ENCODE data around the gene IL6. TPM values are rescaled to one million over a fixed set of nuclear protein-coding genes. Genes with fewer than 3 reads are reported as not detected.

Gene IL6
- total RNA-seq, 2 experiments from 2014 or later = not detected

DNA sequence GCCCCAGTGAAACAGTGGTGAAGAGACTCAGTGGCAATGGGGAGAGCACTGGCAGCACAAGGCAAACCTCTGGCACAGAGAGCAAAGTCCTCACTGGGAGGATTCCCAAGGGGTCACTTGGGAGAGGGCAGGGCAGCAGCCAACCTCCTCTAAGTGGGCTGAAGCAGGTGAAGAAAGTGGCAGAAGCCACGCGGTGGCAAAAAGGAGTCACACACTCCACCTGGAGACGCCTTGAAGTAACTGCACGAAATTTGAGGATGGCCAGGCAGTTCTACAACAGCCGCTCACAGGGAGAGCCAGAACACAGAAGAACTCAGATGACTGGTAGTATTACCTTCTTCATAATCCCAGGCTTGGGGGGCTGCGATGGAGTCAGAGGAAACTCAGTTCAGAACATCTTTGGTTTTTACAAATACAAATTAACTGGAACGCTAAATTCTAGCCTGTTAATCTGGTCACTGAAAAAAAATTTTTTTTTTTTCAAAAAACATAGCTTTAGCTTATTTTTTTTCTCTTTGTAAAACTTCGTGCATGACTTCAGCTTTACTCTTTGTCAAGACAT is 574 bp upstream of the IL6 start:
- no peaks in the 10 kb centered on the region for H3K36me3 Mint-ChIP-seq (ENCODE audit: low read depth)
- ATAC-seq (ENCODE audit: poor library complexity) (peak; percentile 87), DNase-seq (peak; percentile 14 to 77 (median 29))
- intact Hi-C loops (cut with DNase I, micrococcal nuclease) = loop anchor here (1.0 to 10.0 kb wide), 4 partner anchors 69 to 622 kb away; no protein-coding TSS in a partner anchor
- no peaks in the 10 kb centered on the region for H3K9me3 Mint-ChIP-seq
- peaks cover 18% of the 10 kb centered on the region for H3K4me1 Mint-ChIP-seq (ENCODE audit: low read depth)
- TF ChIP-seq, protein P1, sequence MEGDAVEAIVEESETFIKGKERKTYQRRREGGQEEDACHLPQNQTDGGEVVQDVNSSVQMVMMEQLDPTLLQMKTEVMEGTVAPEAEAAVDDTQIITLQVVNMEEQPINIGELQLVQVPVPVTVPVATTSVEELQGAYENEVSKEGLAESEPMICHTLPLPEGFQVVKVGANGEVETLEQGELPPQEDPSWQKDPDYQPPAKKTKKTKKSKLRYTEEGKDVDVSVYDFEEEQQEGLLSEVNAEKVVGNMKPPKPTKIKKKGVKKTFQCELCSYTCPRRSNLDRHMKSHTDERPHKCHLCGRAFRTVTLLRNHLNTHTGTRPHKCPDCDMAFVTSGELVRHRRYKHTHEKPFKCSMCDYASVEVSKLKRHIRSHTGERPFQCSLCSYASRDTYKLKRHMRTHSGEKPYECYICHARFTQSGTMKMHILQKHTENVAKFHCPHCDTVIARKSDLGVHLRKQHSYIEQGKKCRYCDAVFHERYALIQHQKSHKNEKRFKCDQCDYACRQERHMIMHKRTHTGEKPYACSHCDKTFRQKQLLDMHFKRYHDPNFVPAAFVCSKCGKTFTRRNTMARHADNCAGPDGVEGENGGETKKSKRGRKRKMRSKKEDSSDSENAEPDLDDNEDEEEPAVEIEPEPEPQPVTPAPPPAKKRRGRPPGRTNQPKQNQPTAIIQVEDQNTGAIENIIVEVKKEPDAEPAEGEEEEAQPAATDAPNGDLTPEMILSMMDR (IDR thresholded peaks at IDR 0.05) = peak; percentile 68
- POLR2A ChIA-PET = no interaction called here
- no peak overlapping the region for H3K27ac Mint-ChIP-seq
- H3K27me3 ChIP-seq (ENCODE audit: control insufficient read depth in 1 of 2, insufficient read depth in 2 of 2, low read length in 2 of 2) = peaks cover 10 to 11% of the 10 kb centered on the region in 2 experiments
- peaks cover 22% of the 10 kb centered on the region for H3K4me1 ChIP-seq (ENCODE audit: insufficient read depth, low read length)
- peaks cover 42% of the 10 kb centered on the region for H3K27me3 Mint-ChIP-seq
- H3K9me3 ChIP-seq (ENCODE audit: control insufficient read depth in 1 of 2, insufficient read depth in 1 of 2, low read length in 2 of 2) = peaks cover 0 to 5% of the 10 kb centered on the region in 2 experiments
- H3K27ac ChIP-seq (ENCODE audit: low read depth in 1 of 2, low read length in 2 of 2) = no peak overlapping the region
- H3K36me3 ChIP-seq (ENCODE audit: insufficient read depth, low read length) = no peaks in the 10 kb centered on the region
- H3K4me3 ChIP-seq (ENCODE audit: low read length) = no peak overlapping the region
- CTCF ChIA-PET = interaction anchor here (1.1 to 1.8 kb wide), 3 partner anchors 11 to 329 kb away, joined by 3 to 9 read pairs (median 4); no protein-coding TSS in a partner anchor
- peak overlapping the region; percentile 67 for H3K4me3 Mint-ChIP-seq

DNA sequence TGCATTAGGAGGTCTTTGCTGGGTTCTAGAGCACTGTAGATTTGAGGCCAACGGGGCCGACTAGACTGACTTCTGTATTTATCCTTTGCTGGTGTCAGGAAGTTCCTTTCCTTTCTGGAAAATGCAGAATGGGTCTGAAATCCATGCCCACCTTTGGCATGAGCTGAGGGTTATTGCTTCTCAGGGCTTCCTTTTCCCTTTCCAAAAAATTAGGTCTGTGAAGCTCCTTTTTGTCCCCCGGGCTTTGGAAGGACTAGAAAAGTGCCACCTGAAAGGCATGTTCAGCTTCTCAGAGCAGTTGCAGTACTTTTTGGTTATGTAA is 675 bp downstream of the IL6 start:
- peaks cover 22% of the 10 kb centered on the region for H3K4me1 ChIP-seq (ENCODE audit: insufficient read depth, low read length)
- peaks cover 45% of the 10 kb centered on the region for H3K27me3 Mint-ChIP-seq
- DNase-seq = no peak
- H3K4me3 Mint-ChIP-seq = no peak overlapping the region
- H3K4me3 ChIP-seq (ENCODE audit: low read length) = no peak overlapping the region
- H3K9me3 ChIP-seq (ENCODE audit: control insufficient read depth in 1 of 2, insufficient read depth in 1 of 2, low read length in 2 of 2) = peaks cover 0 to 5% of the 10 kb centered on the region in 2 experiments
- TF ChIP-seq, protein P1 (IDR thresholded peaks at IDR 0.05) = no peak
- H3K9me3 Mint-ChIP-seq = no peaks in the 10 kb centered on the region
- ChIA-PET POLR2A (interaction anchor here (1.2 kb wide), 1 partner anchor 31 kb away, joined by 4 read pairs; no protein-coding TSS in a partner anchor), CTCF (interaction anchor here (1.6 kb wide), 1 partner anchor 168 kb away, joined by 4 read pairs; no protein-coding TSS in a partner anchor)
- no peaks in the 10 kb centered on the region for H3K36me3 Mint-ChIP-seq (ENCODE audit: low read depth)
- ATAC-seq (ENCODE audit: poor library complexity) = no peak
- peaks cover 18% of the 10 kb centered on the region for H3K4me1 Mint-ChIP-seq (ENCODE audit: low read depth)
- intact Hi-C loops (cut with DNase I, micrococcal nuclease) = loop anchor here (5.0 to 10.0 kb wide), 2 partner anchors 330 to 623 kb away; no protein-coding TSS in a partner anchor
- no peaks in the 10 kb centered on the region for H3K36me3 ChIP-seq (ENCODE audit: insufficient read depth, low read length)
- H3K27me3 ChIP-seq (ENCODE audit: control insufficient read depth in 1 of 2, insufficient read depth in 2 of 2, low read length in 2 of 2) = peaks cover 10 to 11% of the 10 kb centered on the region in 2 experiments
- H3K27ac Mint-ChIP-seq = no peak overlapping the region
- no peak overlapping the region for H3K27ac ChIP-seq (ENCODE audit: low read depth in 1 of 2, low read length in 2 of 2)

DNA sequence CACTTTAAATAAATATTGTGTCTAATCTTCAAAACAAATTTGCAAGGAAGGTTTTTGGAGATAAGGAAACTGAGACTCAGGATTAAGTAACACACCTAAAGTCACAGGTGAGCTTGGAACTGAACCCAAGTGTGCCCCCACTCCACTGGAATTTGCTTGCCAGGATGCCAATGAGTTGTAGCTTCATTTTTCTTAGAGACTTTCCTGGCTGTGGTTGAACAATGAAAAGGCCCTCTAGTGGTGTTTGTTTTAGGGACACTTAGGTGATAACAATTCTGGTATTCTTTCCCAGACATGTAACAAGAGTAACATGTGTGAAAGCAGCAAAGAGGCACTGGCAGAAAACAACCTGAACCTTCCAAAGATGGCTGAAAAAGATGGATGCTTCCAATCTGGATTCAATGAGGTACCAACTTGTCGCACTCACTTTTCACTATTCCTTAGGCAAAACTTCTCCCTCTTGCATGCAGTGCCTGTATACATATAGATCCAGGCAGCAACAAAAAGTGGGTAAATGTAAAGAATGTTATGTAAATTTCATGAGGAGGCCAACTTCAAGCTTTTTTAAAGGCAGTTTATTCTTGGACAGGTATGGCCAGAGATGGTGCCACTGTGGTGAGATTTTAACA is 1.5 kb downstream of the IL6 start:
- Mint-ChIP-seq H3K27ac (no peak overlapping the region), H3K4me3 (no peak overlapping the region), H3K4me1 (ENCODE audit: low read depth) (peaks cover 18% of the 10 kb centered on the region), H3K9me3 (no peaks in the 10 kb centered on the region), H3K36me3 (ENCODE audit: low read depth) (no peaks in the 10 kb centered on the region), H3K27me3 (peaks cover 50% of the 10 kb centered on the region)
- POLR2A ChIA-PET = interaction anchor here (1.2 kb wide), 1 partner anchor 32 kb away, joined by 4 read pairs; no protein-coding TSS in a partner anchor
- TF ChIP-seq, protein P1 (IDR thresholded peaks at IDR 0.05) = peak; percentile 14
- Histone ChIP-seq H3K4me3 (ENCODE audit: low read length) (no peak overlapping the region), H3K4me1 (ENCODE audit: insufficient read depth, low read length) (peaks cover 22% of the 10 kb centered on the region), H3K27me3 (ENCODE audit: control insufficient read depth in 1 of 2, insufficient read depth in 2 of 2, low read length in 2 of 2) (peaks cover 10 to 11% of the 10 kb centered on the region in 2 experiments), H3K27ac (ENCODE audit: low read depth in 1 of 2, low read length in 2 of 2) (no peak overlapping the region), H3K36me3 (ENCODE audit: insufficient read depth, low read length) (no peaks in the 10 kb centered on the region), H3K9me3 (ENCODE audit: control insufficient read depth in 1 of 2, insufficient read depth in 1 of 2, low read length in 2 of 2) (peaks cover 0 to 5% of the 10 kb centered on the region in 2 experiments)
- DNase-seq (peak in 3 of 14 experiments; percentile 35 to 46 (median 42)), ATAC-seq (ENCODE audit: poor library complexity) (no peak)
- CTCF ChIA-PET = interaction anchor here (0.6 to 1.6 kb wide), 2 partner anchors 169 to 971 kb away, joined by 3 to 4 read pairs; no protein-coding TSS in a partner anchor
- intact Hi-C loops (cut with DNase I, micrococcal nuclease) = loop anchor here (5.0 to 10.0 kb wide), 2 partner anchors 329 to 624 kb away; no protein-coding TSS in a partner anchor
